ENCODE results near the gene GLRA1.
"Not testable (repeated sequence)": the region's sequence is repeated elsewhere in the genome, so short reads cannot be mapped to it uniquely, and the experiment has no call there.

GLRA1 gene

GRCh38 chr5:151864061-151864748, 60.4 kb downstream of the GLRA1 start:
- TF ChIP-seq, protein P1, sequence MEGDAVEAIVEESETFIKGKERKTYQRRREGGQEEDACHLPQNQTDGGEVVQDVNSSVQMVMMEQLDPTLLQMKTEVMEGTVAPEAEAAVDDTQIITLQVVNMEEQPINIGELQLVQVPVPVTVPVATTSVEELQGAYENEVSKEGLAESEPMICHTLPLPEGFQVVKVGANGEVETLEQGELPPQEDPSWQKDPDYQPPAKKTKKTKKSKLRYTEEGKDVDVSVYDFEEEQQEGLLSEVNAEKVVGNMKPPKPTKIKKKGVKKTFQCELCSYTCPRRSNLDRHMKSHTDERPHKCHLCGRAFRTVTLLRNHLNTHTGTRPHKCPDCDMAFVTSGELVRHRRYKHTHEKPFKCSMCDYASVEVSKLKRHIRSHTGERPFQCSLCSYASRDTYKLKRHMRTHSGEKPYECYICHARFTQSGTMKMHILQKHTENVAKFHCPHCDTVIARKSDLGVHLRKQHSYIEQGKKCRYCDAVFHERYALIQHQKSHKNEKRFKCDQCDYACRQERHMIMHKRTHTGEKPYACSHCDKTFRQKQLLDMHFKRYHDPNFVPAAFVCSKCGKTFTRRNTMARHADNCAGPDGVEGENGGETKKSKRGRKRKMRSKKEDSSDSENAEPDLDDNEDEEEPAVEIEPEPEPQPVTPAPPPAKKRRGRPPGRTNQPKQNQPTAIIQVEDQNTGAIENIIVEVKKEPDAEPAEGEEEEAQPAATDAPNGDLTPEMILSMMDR (IDR thresholded peaks at IDR 0.05; ENCODE audit: insufficient read depth, low read depth, low read length, missing control alignments) = no peak

GRCh38 chr5:151863566-151863965, 61.1 kb downstream of the GLRA1 start:
- H3K4me3 ChIP-seq (ENCODE audit: low read depth, low read length) = no peak overlapping the region
- TF ChIP-seq, protein P1 (IDR thresholded peaks at IDR 0.05; ENCODE audit: insufficient read depth, low read depth, low read length, missing control alignments) = no peak
- no peak for DNase-seq (ENCODE audit: low read depth)

More at GRCh38 chr5:151864061-151864748, 60.4 kb downstream of the GLRA1 start:
- no peak overlapping the region for H3K4me3 ChIP-seq (ENCODE audit: low read depth, low read length)
- peak; percentile 13 for DNase-seq (ENCODE audit: low read depth)

GRCh38 chr5:151862811-151863472, 61.7 kb downstream of the GLRA1 start:
- H3K4me3 ChIP-seq (ENCODE audit: low read depth, low read length) = no peak overlapping the region
- TF ChIP-seq, protein P1 (IDR thresholded peaks at IDR 0.05; ENCODE audit: insufficient read depth, low read depth, low read length, missing control alignments) = no peak
- peak; percentile 33 for DNase-seq (ENCODE audit: low read depth)

DNA sequence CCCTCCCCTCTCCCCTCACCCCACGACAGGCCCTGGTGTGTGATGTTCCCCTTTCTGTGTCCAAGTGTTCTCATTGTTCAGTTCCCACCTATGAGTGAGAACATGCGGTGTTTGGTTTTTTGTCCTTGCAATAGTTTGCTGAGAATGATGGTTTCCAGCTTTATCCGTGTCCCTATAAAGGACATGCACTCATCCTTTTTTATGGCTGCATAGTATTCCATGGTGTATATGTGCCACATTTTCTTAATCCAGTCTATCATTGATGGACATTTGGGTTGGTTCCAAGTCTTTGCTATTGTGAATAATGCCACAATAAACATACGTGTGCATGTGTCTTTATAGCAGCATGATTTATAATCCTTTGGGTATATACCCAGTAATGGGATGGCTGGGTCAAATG, 63.8 kb downstream of the GLRA1 start:
- H3K4me3 ChIP-seq (ENCODE audit: low read depth, low read length); DNase-seq (ENCODE audit: low read depth): not testable (repeated sequence)

DNA sequence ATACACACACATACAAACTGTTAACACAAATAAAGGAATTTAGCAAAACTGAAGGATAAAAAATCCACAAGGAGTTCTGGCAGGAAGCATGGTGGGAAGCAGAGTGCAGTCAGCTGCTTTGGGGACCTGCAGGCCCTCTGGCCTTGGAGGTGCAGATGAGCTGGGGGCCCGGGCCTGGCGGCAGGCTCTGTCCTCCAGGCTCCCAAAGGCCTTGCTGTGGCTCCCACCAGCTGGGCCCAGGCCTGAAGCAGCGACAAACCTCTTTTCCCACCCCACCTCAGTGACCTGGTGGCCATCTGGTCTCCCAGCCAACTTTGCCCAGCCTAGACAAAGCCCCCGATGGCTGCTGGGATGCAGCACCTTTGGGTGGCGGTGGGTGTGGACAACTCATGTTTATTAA, 67.8 kb downstream of the GLRA1 start:
- TF ChIP-seq, protein P1 (IDR thresholded peaks at IDR 0.05; ENCODE audit: insufficient read depth, low read depth, low read length, missing control alignments) = no peak
- no peak overlapping the region for H3K4me3 ChIP-seq (ENCODE audit: low read depth, low read length)
- no peak for DNase-seq (ENCODE audit: low read depth)

DNA sequence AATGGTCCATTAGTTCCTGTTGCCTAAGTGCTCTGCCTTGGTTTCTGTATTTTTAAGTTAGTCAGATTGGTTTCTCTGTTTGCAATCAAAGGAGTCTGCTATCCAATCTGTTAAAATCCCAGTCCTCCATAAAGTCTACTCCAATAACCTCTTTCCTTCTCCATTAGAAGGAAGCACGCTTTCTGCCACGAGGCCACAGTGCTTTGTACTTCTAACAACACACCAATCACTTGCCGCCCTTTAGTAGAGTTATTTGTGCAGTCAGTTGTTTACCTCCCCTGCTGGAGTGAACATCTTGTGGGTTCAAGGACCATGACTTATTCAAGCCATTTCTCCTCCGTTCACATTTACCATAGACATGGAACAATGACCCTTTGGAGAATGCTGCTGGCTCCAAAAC, 69.0 kb downstream of the GLRA1 start:
- TF ChIP-seq, protein P1 (IDR thresholded peaks at IDR 0.05; ENCODE audit: insufficient read depth, low read depth, low read length, missing control alignments) = no peak
- H3K4me3 ChIP-seq (ENCODE audit: low read depth, low read length) = no peak overlapping the region
- DNase-seq (ENCODE audit: low read depth) = no peak

DNA sequence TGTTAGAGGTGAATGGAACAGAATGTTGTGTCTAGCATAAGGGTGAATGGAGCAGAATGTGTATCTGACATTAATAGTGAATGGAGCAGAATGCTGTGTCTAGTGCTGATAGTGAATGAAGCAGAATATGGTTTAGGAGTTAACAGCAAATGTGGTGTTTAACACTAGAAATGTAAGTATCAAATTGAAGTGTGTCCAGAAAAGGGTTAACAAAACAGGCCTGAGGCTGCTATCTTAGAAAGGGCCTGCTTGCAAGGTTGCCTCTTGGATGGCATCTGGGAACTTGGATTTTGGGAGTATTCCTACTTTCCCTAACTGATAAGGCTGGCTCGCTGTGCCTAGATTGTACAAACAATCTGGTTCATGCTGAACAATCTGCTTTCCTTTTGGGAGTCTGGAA, 76.8 kb downstream of the GLRA1 start:
- H3K4me3 ChIP-seq (ENCODE audit: low read depth, low read length) = no peak overlapping the region
- DNase-seq (ENCODE audit: low read depth) = no peak
- TF ChIP-seq, protein P1 (IDR thresholded peaks at IDR 0.05; ENCODE audit: insufficient read depth, low read depth, low read length, missing control alignments) = no peak

All from GM12865 (cell line).